B cell (primary cell): ENCODE results near the gene ZNF354B. TPM values are rescaled to one million over a fixed set of nuclear protein-coding genes. Genes with fewer than 3 reads are reported as not detected.

ENCODE experiments used
- ATAC-seq: fragments of 200-7000 bp; cut with Tn5 transposase; one replicate; pipeline ENCODE4 v1.10.0; 2021; ENCODE audit warnings: low read depth, mild to moderate bottlenecking, moderate number of reproducible peaks, moderate library complexity
- CTCF ChIA-PET: fragments of 350-600 bp; sonication (Branson Sonifier 250); formaldehyde crosslinking; loops from one replicate; lab custom pipeline; 2021; ENCODE audit warnings: antibody characterized with exemption, inconsistent platforms; lab: Charles Lee
- POLR2A ChIA-PET: fragments of 350-600 bp; sonication (Branson Sonifier 250); formaldehyde crosslinking; loops from one replicate; lab custom pipeline; 2021; ENCODE audit warnings: antibody characterized with exemption; lab: Charles Lee
- DNase-seq: peaks from one replicate; pipeline ENCODE4 v3.0.0; 2013
- H2AFZ ChIP-seq: 2 replicates; pipeline ENCODE4 v1.6.1; 2012; ENCODE audit warnings: mild to moderate bottlenecking, low read depth, low read length; ENCODE audit not compliant: insufficient read depth, poor library complexity, severe bottlenecking
- H3K27ac ChIP-seq, 2 donors: 1 replicate in 1 of 2; 2 replicates in 1 of 2; pipeline ENCODE4 v1.5.1; 2012 to 2013; ENCODE audit warnings: low read length in 2 of 2, mild to moderate bottlenecking in 2 of 2, moderate library complexity in 1 of 2
- H3K27me3 ChIP-seq, 4 experiments: fragments of 200-600 bp in 1 of 4; sonication (generic) in 1 of 4; replicated peaks in 1 of 4; 1 replicate in 2 of 4; 2 replicates in 2 of 4; pipeline versions ENCODE4 v1.6.1 to v1.7.0; 2013 to 2016; ENCODE audit warnings: low read length in 3 of 4, mild to moderate bottlenecking in 2 of 4, mixed read lengths in 1 of 4, moderate library complexity in 1 of 4; ENCODE audit not compliant: insufficient read depth in 4 of 4, control insufficient read depth in 3 of 4; ENCODE audit errors: control extremely low read depth in 1 of 4
- H3K36me3 ChIP-seq, 2 experiments: replicated peaks in 1 of 2; 1 replicate in 1 of 2; 2 replicates in 1 of 2; pipeline versions ENCODE4 v1.6.1 to v1.7.1; 2013; ENCODE audit warnings: low read length in 1 of 2; ENCODE audit not compliant: insufficient read depth in 2 of 2, control insufficient read depth in 1 of 2; ENCODE audit errors: control extremely low read depth in 1 of 2, extremely low read depth in 1 of 2
- H3K4me1 ChIP-seq, 2 donors: fragments of 200-600 bp in 1 of 2; sonication (generic) in 1 of 2; 1 replicate in 1 of 2; 2 replicates in 1 of 2; pipeline versions ENCODE4 v1.5.1 to v1.6.1; 2013 to 2017; ENCODE audit warnings: low read length in 2 of 2; ENCODE audit not compliant: control insufficient read depth in 2 of 2, insufficient read depth in 2 of 2
- H3K4me2 ChIP-seq: replicated peaks from 2 replicates; pipeline ENCODE3; 2012; ENCODE audit warnings: mild to moderate bottlenecking, low read depth, low read length; ENCODE audit not compliant: poor library complexity, severe bottlenecking
- H3K4me3 ChIP-seq, 5 experiments: fragments of 200-600 bp in 1 of 5; sonication (generic) in 1 of 5; 1 replicate in 3 of 5; 2 replicates in 2 of 5; pipeline versions ENCODE4 v1.5.1 to v1.7.0; 2011 to 2016; ENCODE audit warnings: low read length in 4 of 5, mild to moderate bottlenecking in 4 of 5, low read depth in 2 of 5, control low read depth in 1 of 5, moderate library complexity in 1 of 5; ENCODE audit not compliant: insufficient read depth in 1 of 5; ENCODE audit errors: control extremely low read depth in 1 of 5, extremely low read depth in 1 of 5
- H3K79me2 ChIP-seq: fragments of 200-600 bp; sonication (generic); one replicate; pipeline ENCODE4 v1.6.0; 2016; ENCODE audit warnings: low read length; ENCODE audit not compliant: control insufficient read depth, insufficient read depth
- H3K9ac ChIP-seq: fragments of 200-600 bp; sonication (generic); 2 replicates; pipeline ENCODE4 v1.6.1; 2017; ENCODE audit warnings: mild to moderate bottlenecking, low read length, moderate library complexity
- H3K9me3 ChIP-seq, 3 donors: one replicate each; pipeline versions ENCODE4 v1.6.1 to v1.7.1; 2013; ENCODE audit warnings: low read length in 2 of 3; ENCODE audit not compliant: control insufficient read depth in 2 of 3, insufficient read depth in 1 of 3; ENCODE audit errors: control extremely low read depth in 1 of 3
- H4K20me1 ChIP-seq: 2 replicates; pipeline ENCODE4 v1.6.0; 2012; ENCODE audit warnings: mild to moderate bottlenecking, low read length; ENCODE audit not compliant: insufficient read depth, control insufficient read depth, poor library complexity, severe bottlenecking
- H3K27ac Mint-ChIP-seq: one replicate; pipeline ENCODE4 v1.8.0; 2021; ENCODE audit warnings: mixed read lengths
- H3K27me3 Mint-ChIP-seq: one replicate; pipeline ENCODE4 v1.8.0; 2021; ENCODE audit warnings: mixed read lengths
- H3K4me1 Mint-ChIP-seq: one replicate; pipeline ENCODE4 v1.8.0; 2021; ENCODE audit warnings: mixed read lengths
- H3K4me3 Mint-ChIP-seq: one replicate; pipeline ENCODE4 v1.8.0; 2021; ENCODE audit warnings: mixed read lengths
- H3K9me3 Mint-ChIP-seq: one replicate; pipeline ENCODE4 v1.8.0; 2022; ENCODE audit warnings: mixed read lengths; ENCODE audit not compliant: insufficient read depth
- EZH2 ChIP-seq: IDR thresholded peaks from 2 replicates; pipeline ENCODE4 v1.6.1; 2012; ENCODE audit warnings: borderline replicate concordance, low read depth, mild to moderate bottlenecking, moderate library complexity, low read length; ENCODE audit not compliant: insufficient read depth, poor library complexity, severe bottlenecking
- WGBS: methylation state at CpG from one replicate; pipeline ENCODE4 v1.1.5; 2013; ENCODE audit warnings: missing lambda C conversion rate; ENCODE audit not compliant: insufficient coverage; 5-methylcytosine and 5-hydroxymethylcytosine counted together
- intact Hi-C: fragments of 100-400 bp; cut with micrococcal nuclease; formaldehyde crosslinking; loops from one replicate; pipeline ENCODE4 v1.10.0; 2022
- polyA plus RNA-seq: library from polyadenylated mRNA; depleted of rRNA; stranded (reverse); fragments of >200 nt; gene quantifications from 2 replicates; pipeline ENCODE4 v1.2.3, GENCODE V29; 2012
- total RNA-seq, 2 donors: library from RNA; stranded (reverse); fragments of 120-200 nt in 1 of 2; gene quantifications; 1 replicate in 1 of 2; 2 replicates in 1 of 2; pipeline versions ENCODE4 v1.2.3 to v1.2.4, GENCODE V29; 2013 to 2022
- TF ChIP-seq, protein P1 (sequence below): fragments of 200-600 bp; IDR thresholded peaks from one replicate; pipeline ENCODE4 v1.8.0; 2022; ENCODE audit warnings: antibody characterized with exemption, mild to moderate bottlenecking

Gene ZNF354B
- total and polyA plus RNA-seq, 2 donors (not counting 1 experiment from before 2014, with no cell fraction given): 19.5 to 34.6 TPM

DNA sequence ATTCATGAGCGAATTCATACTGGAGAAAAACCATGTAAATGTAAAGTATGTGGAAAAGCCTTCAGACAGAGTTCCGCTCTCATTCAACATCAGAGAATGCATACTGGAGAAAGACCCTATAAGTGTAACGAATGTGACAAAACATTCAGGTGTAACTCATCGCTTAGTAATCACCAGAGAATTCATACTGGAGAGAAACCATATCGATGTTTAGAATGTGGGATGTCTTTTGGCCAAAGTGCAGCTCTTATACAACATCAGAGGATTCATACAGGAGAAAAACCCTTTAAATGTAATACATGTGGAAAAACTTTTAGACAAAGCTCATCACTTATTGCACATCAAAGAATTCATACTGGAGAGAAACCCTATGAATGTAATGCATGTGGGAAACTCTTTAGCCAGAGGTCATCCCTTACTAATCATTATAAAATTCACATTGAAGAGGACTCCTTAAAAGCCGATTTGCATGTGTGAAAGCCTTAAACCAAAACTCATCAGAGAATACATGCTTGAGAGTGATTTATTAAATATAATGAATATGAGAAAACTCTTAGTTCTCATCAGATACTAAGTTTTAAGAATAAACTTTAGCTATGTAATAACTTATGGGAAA lies 24.2 kb downstream of the ZNF354B start:
- Histone ChIP-seq H3K27ac (no peak overlapping the region), H3K4me1 (no peaks in the 10 kb centered on the region), H3K9ac (no peak overlapping the region), H2AFZ (no peak overlapping the region), H3K27me3 (no peaks in the 10 kb centered on the region), H3K9me3 (peaks cover 17 to 56% (median 35%) of the 10 kb centered on the region in 3 donors), H3K4me2 (no peak overlapping the region), H3K36me3 (peaks cover 17 to 35% of the 10 kb centered on the region in 2 experiments), H3K79me2 (no peaks in the 10 kb centered on the region), H3K4me3 (no peak overlapping the region), H4K20me1 (no peaks in the 10 kb centered on the region)
- no peak for TF ChIP-seq EZH2
- TF ChIP-seq, protein P1, sequence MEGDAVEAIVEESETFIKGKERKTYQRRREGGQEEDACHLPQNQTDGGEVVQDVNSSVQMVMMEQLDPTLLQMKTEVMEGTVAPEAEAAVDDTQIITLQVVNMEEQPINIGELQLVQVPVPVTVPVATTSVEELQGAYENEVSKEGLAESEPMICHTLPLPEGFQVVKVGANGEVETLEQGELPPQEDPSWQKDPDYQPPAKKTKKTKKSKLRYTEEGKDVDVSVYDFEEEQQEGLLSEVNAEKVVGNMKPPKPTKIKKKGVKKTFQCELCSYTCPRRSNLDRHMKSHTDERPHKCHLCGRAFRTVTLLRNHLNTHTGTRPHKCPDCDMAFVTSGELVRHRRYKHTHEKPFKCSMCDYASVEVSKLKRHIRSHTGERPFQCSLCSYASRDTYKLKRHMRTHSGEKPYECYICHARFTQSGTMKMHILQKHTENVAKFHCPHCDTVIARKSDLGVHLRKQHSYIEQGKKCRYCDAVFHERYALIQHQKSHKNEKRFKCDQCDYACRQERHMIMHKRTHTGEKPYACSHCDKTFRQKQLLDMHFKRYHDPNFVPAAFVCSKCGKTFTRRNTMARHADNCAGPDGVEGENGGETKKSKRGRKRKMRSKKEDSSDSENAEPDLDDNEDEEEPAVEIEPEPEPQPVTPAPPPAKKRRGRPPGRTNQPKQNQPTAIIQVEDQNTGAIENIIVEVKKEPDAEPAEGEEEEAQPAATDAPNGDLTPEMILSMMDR: no peak
- no peak overlapping the region for H3K4me3 Mint-ChIP-seq
- H3K27ac Mint-ChIP-seq: no peak overlapping the region
- WGBS: no CpG with 5 or more reads among the region's 6 CpGs
- intact Hi-C loops: no loop called here
- H3K9me3 Mint-ChIP-seq: peaks cover 31% of the 10 kb centered on the region
- POLR2A ChIA-PET: no interaction called here
- no peaks in the 10 kb centered on the region for H3K4me1 Mint-ChIP-seq
- H3K27me3 Mint-ChIP-seq: no peaks in the 10 kb centered on the region
- CTCF ChIA-PET: no interaction called here
- DNase-seq: no peak
- ATAC-seq: no peak
